ENCODE measurements around the gene BHLHE41. TPM values are rescaled to one million over a fixed set of nuclear protein-coding genes. Genes with fewer than 3 reads are reported as not detected.

Gene BHLHE41
- total and polyA plus RNA-seq, 11 donors: 6.8 to 66.0 (median 31.4) TPM

- no peaks in the 10 kb centered on the region for H3K9me3 ChIP-seq
- intact Hi-C loops (cut with DNase I): loop anchor here in 3 of 10 donors (10.0 kb wide), 2 partner anchors 322 to 502 kb away; no protein-coding TSS in a partner anchor
- TF ChIP-seq POLR2A (IDR thresholded peaks at IDR 0.05) (no peak), CTCF (IDR thresholded peaks at IDR 0.05) (no peak)
- H3K27me3 ChIP-seq: no peaks in the 10 kb centered on the region
- DNase-seq: no peak
- H3K27ac ChIP-seq: peak overlapping the region in 10 of 12 donors; percentile 35 to 98 (median 93)
- no peak overlapping the region for H3K4me3 ChIP-seq
- ATAC-seq: no peak
- WGBS, 4 donors: 82 to 90% (median 86%) methylated on average over 8 of the region's 8 CpGs
- peaks cover 0 to 51% (median 31%) of the 10 kb centered on the region in 12 donors for H3K4me1 ChIP-seq
- no peaks in the 10 kb centered on the region for H3K36me3 ChIP-seq
Observed at GRCh38 chr12:26112703-26113147, 12.1 kb downstream of the BHLHE41 start.

DNA sequence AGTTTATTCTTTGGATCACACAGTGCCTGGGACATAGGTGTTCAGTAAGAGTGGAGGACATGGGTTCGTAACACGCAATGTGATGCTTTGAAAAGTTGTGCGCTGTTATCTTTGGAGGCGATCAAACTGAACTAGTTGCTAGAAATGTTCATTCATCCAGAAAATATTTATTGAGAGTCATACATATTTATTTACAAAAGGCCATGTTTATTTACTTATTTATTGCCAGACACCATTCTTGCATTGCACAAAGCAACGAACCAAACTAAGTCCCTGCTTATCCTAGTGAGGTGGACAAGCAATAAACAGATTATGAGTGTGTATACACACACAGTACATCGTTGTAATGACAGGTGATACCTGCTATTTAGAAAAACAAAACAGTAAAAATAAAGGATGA lies 12.6 kb downstream of the BHLHE41 start:
- no peaks in the 10 kb centered on the region for H3K36me3 ChIP-seq
- ATAC-seq (no peak), DNase-seq (no peak)
- intact Hi-C loops (cut with DNase I): loop anchor here in 3 of 10 donors (10.0 kb wide), 2 partner anchors 323 to 503 kb away; no protein-coding TSS in a partner anchor
- no peaks in the 10 kb centered on the region for H3K27me3 ChIP-seq
- H3K4me1 ChIP-seq: peaks cover 0 to 47% (median 26%) of the 10 kb centered on the region in 12 donors
- WGBS, 4 donors: 85 to 88% (median 87%) methylated on average over 6 of the region's 6 CpGs
- H3K27ac ChIP-seq: peak overlapping the region in 4 of 12 donors; percentile 35 to 94 (median 90)
- no peak overlapping the region for H3K4me3 ChIP-seq
- H3K9me3 ChIP-seq: no peaks in the 10 kb centered on the region
- no peak for TF ChIP-seq POLR2A (IDR thresholded peaks at IDR 0.05)
- TF ChIP-seq CTCF (IDR thresholded peaks at IDR 0.05): no peak

- peak overlapping the region in 10 of 12 donors; percentile 5 to 70 (median 52) for H3K27ac ChIP-seq
- TF ChIP-seq CTCF (IDR thresholded peaks at IDR 0.05): no peak
- TF ChIP-seq POLR2A (IDR thresholded peaks at IDR 0.05): no peak
- H3K9me3 ChIP-seq: no peaks in the 10 kb centered on the region
- WGBS, 4 donors: 56 to 67% (median 65%) methylated on average over 10 of the region's 10 CpGs
- ATAC-seq (no peak), DNase-seq (peak in 2 of 5 donors; percentile 36 to 43)
- no peaks in the 10 kb centered on the region for H3K36me3 ChIP-seq
- peaks cover 0 to 20% (median 10%) of the 10 kb centered on the region in 12 donors for H3K4me1 ChIP-seq
- H3K4me3 ChIP-seq: no peak overlapping the region
- no peaks in the 10 kb centered on the region for H3K27me3 ChIP-seq
- intact Hi-C loops (cut with DNase I): loop anchor here in 2 of 10 donors (10.0 kb wide), 2 partner anchors 545 to 725 kb away; partner anchors contain the start of gene ITPR2 (in 1 of the 2)
Observed at GRCh38 chr12:26109343-26109881, 15.4 kb downstream of the BHLHE41 start.

- intact Hi-C loops (cut with DNase I): loop anchor here in 2 of 10 donors (10.0 kb wide), 2 partner anchors 546 to 726 kb away; partner anchors contain the start of gene ITPR2 (in 1 of the 2)
Observed at GRCh38 chr12:26108915-26109314, 15.9 kb downstream of the BHLHE41 start.

More at GRCh38 chr12:26108915-26109314, 15.9 kb downstream of the BHLHE41 start:
- TF ChIP-seq POLR2A (IDR thresholded peaks at IDR 0.05): no peak
- no peak for TF ChIP-seq CTCF (IDR thresholded peaks at IDR 0.05)
- H3K4me1 ChIP-seq: peaks cover 0 to 20% (median 10%) of the 10 kb centered on the region in 12 donors
- H3K36me3 ChIP-seq: no peaks in the 10 kb centered on the region
- H3K27me3 ChIP-seq: no peaks in the 10 kb centered on the region
- no peak for ATAC-seq
- no peak overlapping the region for H3K4me3 ChIP-seq
- WGBS, 4 donors: 75 to 91% (median 79%) methylated on average over 2 of the region's 2 CpGs
- no peaks in the 10 kb centered on the region for H3K9me3 ChIP-seq
- peak overlapping the region in 7 of 12 donors; percentile 5 to 70 (median 53) for H3K27ac ChIP-seq
- no peak for DNase-seq
